HL-60 (cell line): ENCODE data around the gene OR1F1.

ENCODE experiments used
- CTCF ChIP-seq: IDR thresholded peaks from one replicate; pipeline ENCODE4 v1.5.1; 2011; ENCODE audit warnings: low read length, control low read depth, inconsistent platforms; ENCODE audit not compliant: insufficient read depth
- GABPA ChIP-seq: IDR thresholded peaks from 2 replicates; pipeline ENCODE4 v1.6.1; 2012; ENCODE audit warnings: low read depth
- REST ChIP-seq: IDR thresholded peaks from 2 replicates; pipeline ENCODE4 v1.6.1; 2012; ENCODE audit warnings: low read depth; ENCODE audit not compliant: insufficient replicate concordance

GRCh38 chr16:3198334-3199072 lies 10.5 kb downstream of the OR1F1 start:
- TF ChIP-seq CTCF (no peak), REST (no peak), GABPA (no peak)
